Activated CD4-positive, alpha-beta T cell treated with anti-CD3 and anti-CD28 coated beads, Interleukin-2, amount 50 U/mL, for 24 hours (primary cell): ENCODE results near the gene NENF.
"Not testable (repeated sequence)": the region's sequence is repeated elsewhere in the genome, so short reads cannot be mapped to it uniquely, and the experiment has no call there.

Experiments
- DNase-seq, 2 donors: peaks; one replicate each; pipeline ENCODE4 v3.0.0-alpha.2; 2020; ENCODE audit warnings: low read depth in 1 of 2, low spot score in 1 of 2

Gene NENF

DNA sequence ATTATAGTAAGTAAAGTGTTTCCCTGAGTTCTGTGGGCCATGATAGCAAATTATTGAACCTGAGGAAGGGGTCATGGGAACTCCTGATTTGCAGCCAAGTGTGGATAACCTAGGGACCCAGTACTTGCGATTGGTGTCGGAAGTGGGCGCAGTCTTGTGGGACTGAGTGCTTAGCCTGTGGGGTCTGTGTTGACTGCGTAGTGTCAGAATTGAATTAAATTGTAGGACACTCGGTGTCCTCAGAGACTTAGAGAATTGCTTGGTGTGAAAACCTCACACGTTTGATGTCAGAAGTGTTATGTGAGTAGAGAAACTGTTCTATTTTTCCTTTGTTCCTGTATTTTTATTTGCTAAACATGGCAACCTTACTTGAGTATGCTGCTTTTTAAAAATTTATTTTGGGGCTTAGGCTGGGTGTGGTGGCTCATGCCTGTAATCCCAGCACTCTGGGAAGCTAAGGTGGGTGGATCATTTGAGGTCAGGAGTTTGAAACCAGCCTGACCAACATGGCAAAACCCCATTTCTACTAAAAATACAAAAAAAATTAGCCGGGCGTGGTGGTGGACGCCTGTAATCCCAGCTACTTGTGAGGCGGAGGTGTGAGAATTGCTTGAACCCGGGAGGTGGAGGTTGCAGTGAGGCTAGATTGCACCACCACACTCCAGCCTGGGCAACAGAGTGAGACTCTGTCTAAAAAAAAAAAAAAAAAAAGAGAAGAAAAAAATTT, 48.2 kb downstream of the NENF start:
- not testable (repeated sequence) for DNase-seq

DNA sequence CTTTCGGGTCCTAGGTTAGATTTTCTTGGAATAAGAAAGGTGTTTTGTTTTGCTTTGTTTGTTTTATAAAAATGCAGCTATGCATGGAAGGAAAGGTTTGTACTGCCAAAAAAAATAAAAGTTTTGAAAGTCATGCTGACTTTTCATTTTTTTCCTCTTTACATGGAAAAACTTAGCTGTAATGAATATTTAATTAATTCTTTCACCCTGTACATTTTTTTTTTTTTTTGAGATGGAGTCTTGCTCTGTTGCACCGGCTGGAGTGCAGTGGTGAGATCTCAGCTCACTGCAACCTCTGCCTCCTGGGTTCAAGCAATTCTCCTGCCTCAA, 48.7 kb downstream of the NENF start:
- DNase-seq: no peak

DNA sequence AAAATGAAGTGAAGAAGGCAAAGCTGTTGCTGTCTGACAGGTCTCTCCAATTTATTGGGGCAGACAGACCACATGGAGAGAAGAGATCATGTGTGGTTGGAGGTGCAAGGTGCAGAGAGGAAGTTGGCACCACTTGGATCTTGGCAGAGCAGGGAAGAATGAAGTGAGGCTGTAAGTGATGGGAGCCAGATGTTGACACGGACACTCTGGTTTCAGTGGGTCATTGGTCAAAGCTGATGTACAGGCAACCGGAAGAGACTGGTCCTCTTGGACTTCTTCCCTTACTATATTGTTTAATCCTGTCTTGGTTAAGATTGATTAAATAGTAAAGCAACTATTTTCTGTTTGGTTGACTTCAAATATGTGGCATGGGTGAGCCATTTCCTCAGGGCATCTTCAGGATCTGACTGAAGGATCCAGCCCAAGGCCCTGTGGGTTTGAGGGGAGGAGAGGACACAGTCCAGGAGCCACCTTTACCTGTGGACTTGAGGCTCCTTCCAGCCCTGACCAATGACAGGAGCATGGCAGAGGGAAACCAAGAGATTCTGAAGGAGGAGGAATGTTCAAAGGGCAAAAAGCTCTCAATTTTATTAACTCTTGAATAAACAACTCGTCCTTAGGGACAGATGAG, 49.4 kb downstream of the NENF start:
- DNase-seq: no peak

DNA sequence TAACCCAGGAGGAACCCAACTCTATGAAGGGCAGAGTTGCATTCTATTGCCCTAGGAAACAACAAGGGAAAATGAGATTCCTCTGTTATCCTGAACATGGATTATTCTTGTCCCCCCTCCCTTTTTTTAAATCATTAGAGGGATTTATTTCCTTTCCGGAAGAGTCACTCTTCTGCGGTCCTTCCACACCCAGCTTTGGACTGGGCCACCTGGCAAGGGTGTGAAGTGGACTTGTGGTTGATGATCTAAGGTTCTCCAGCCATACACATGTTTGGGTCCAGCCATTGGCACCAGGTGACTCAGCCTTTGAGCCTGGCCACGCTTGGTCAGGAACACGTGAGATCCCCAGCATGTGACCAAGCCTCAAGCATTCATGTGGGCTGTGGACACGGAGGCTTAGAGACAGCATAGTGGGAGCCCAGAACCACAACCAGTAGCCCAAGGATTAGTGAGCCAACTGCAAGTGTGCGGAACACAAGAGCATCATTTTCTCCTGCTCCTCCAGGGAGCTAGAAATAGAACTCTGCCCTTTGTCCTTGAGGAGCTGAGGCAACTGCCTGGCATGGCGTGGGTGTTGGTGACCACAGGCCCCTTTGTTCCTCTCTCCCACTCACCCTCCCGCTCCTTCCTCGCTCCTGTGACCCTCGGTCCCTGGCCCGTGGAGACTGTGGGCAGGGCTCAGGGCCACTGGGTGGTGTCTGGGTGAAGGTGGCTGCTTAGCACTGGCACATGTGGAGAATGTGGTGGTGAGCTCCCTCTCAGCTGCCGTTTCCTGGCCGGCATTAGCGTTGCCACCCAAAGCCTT, 50.1 kb downstream of the NENF start:
- no peak for DNase-seq

DNA sequence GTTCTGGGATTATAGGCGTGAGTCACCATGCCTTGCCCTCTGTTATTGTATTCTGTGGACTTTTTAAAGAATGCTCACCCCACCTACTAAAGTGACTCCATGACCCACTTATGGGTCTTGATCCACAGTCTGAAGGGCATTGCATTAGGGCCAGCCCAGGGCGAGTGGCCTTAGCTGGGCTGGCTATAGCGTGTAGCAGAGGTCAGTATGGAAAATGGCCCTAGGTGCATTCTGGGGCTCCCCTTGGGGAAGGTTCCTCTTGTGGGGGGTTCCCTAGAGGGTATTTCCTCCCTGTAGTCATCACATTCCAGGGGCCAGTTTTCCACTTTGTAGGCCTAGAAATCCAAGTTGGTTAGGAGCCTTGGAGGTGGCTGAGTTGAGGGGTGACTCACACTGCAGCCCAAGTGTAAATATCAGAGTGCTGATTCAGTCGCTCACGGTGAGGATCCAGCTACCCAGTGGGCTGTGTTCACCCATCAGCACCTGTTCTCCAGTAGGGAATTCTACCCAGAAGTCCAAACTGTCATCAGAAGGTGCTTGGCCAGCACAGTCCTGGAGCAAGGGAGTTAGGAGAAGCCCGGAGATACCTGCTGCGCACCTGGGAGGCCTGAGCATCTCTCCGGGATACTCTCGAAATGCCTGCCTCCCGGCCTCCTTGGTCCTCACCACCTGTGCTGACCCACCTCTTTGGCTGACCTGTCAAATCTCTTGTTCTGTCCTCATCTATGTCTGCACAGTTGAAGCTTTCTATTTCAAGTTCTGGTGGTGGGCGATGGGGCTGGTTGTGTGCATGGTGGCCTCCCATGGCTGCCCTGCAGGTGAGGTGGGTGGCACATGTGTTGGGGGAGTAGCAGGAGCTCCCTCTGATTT, 52.2 kb downstream of the NENF start:
- DNase-seq: no peak

DNA sequence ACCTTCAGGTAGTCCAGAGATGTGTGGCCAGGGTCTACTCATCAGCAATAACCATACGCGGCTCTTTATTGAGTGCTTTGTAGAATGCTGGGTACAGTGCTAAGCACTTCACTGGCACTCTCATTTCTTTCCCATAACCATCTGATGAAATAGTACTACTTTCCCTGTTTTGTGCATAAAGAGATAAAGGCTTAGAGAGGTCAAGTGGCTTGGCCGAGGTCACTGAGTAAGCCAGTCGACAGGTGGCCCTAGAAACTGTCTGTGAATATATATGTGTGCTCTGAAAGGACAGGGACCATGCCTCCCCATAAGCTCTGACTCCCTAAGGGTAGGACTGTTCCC, 52.8 kb downstream of the NENF start:
- no peak for DNase-seq

DNA sequence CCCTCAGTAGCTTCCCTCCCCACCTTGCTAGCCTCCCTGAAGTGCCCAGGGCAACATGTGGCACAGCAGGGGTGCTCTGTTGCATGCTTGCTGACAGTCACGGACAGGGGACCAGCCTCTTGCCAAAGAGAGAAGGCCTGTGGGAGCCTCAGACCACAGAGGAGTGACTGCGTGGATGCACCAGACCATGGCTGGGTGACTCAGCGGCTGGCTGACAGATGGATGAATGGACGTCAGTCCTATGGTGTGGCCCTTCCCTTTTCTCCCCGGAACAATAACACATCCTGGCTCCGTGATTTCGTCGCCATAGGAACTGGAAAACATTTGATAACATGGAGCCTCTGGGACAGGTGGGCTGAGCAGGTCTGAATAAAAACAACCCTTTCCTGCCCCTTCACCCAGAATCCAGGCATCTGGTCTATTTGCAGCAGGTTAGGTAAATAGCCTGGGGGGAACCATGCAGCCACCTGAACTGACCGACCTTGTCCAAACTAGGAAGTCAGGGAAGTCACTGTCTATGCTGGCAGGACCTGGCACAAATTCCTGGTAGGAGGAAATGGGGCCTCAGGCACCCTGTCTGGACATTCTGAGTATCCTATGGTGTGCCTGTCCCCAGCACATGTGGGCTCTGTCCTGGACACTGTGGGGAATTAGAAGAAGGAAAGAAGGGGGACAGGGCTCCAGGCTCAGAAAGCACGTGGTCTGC, 53.3 kb downstream of the NENF start:
- DNase-seq: no peak

DNA sequence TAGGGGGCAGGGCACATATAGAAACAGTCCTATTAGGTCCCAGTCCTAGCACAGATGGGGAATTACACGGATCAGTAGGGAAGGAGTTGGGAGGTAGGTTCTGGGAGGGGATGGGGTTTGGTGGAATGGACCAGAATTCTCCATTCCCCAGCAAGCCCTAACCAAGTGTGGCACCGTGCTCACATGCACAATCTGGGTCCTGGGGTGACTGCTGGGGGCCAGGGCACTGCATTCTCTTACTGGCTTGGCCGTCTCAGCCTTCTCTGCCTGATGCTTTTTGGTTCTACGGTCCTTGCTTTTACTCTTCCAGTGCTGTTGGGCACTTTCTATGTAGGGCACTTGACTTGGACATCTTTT, 53.9 kb downstream of the NENF start:
- no peak for DNase-seq

DNA sequence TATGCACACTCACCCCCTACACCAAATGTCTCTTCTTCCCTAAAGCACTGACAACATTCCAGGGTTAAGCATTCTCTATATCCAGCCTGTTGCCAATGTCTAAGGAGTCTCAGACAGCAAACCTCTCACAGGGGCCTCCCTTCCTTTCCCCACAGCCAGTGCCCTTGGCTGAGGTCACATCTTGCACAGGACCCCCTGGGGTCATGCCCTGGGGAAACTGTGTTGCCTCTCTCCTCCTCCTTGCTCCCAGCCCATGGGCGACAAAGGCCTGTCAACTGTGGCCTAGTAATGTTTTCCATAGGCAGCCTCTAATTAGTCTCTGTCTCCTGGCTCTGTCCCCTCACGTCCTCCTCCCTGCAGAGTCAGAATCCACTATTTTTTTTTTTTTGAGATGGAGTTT, 54.6 kb downstream of the NENF start:
- DNase-seq: no peak

DNA sequence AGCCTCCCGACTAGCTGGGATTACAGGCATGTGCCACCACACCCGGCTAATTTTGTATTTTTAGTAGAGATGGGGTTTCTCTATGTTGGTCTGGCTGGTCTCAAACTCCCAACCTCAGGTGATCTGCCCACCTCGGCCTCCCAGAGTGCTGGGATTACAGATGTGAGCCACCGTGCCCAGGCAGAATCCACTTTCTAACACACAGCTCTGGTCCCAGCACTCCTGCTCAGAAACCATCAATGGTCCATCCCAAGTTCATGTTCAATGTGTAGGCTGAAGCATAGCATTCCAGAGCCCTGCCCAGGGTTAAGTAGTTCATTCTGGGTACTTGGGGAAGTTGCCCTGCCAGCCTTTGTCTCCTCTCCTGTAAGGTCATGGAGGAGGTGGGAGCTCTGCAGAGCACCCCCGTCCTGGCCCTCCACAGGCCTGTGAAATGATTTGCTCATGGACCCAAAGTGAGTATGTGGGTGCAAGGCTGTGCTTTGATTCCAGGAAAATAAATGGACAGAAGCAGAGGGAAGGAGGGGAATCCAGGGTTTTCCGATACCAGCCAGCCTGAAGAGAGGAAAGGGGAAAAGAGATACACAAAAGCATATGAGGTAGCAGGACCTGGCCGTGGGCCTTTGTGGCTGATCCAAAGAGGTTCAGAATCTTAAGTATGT, 55.2 kb downstream of the NENF start:
- DNase-seq: no peak

DNA sequence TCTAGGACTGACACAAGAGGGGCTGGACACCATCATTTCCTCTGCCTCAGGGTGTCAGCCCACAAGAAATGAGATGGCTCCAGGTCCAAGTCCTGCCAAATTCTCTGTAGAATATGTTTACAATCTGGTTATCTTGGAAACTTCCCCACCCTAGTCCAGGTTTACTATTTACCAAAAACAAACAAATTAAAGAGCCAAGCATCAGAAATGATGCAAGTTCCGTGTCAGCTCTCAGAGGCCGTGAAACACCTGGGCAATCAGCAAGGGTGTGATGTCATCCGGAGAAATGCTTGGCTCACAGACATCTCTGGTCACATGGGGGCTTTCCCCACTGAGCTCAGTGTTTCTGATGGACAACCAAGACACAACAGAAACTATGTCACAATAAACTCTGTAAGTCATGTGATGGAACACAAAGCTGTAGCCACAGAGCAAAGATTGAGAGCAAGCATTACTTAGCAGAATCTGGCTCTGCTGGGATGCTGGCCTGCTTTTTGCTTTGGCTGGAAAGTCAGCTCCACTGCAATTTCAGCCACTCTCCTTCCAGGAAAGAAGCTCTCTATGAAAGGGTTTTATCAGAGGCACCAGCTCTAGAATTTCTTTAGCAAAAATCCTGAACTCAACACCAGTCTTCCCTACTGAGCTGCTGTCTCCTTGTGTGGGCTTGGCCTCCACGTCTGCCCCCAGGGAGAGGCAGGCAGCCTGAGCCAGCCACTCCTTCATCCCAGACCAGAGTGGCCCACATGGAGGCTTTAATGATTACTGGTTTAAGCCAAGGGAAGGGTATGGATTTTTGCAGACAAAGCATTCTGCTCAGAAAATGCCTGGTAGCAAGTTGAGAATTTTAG, 55.9 kb downstream of the NENF start:
- no peak for DNase-seq

DNA sequence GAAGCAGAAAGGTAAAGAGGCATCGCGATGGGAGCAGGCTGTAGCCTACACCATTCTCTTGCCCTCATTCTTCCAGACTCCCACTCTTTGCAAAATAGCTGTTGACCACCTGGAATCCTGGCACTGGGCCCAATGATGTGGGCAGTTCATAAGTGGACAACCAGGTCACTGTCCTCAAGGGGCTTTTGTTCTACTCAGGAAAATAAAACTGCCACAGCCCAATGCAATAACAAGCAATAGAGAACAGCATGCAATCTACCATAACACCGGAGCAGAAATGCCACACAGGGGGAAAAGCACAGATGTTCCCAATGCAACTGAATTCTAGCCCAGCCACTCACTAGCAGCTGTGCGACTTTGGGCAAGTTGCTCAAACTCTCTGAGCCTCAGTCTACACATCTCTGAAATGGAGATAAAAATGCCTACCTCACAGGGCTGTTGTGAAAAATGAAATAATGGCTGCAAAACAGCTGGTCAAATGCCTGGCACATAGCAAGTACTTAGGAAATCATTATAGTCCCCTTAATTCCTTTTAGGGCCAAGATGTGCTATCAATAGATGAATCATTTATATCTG, 56.7 kb downstream of the NENF start:
- DNase-seq: no peak

DNA sequence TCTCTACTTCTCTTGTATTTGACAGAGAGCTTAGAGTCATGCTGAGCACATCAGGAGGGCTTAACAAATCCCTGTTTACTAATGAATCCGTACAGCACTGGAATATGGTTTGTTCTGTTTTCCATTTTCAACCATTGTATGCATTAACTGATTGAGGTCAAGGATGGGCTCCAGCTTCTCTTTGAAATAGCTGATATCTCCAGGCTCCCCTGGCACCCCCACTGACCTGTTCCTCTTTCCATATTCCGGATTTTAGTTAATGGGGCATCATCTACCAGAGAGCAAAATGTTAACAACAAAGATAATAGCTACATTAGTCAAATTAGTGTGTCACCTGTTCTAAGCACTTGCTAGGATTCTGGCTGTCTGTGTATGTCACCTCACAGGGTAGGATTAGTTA, 57.6 kb downstream of the NENF start:
- DNase-seq: no peak

DNA sequence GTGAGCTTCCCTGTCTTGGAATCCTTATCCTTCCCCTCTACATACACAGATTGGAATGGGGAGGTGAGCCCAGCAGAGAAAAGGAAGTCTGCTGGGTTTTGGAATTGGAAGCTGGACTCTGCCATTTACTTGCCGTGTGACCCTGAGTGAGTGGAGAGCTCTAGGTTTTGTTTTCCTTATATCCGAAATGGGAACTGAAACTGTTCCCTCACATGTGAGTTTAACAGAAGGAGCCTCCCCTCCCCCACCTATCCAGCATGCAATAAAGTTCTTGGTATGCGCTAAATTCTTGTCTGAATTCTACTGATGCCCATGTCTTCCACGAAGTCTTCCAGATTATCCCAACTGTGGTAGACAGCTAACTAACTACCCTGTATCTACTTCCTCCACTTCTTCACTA, 58.7 kb downstream of the NENF start:
- no peak for DNase-seq
